Nephron progenitor cell (in vitro differentiated cells): Measurements from ENCODE around the gene PRKCA.

ENCODE experiments used
- DNase-seq: peaks from one replicate; pipeline ENCODE4 v3.0.0; 2021
- H3K27ac Mint-ChIP-seq: 2 replicates; pipeline ENCODE4 v1.8.0; 2021; ENCODE audit warnings: mild to moderate bottlenecking, moderate library complexity, mixed read lengths
- H3K27me3 Mint-ChIP-seq: 2 replicates; pipeline ENCODE4 v1.8.0; 2021; ENCODE audit warnings: mild to moderate bottlenecking, low read depth, mixed read lengths; ENCODE audit not compliant: poor library complexity
- H3K36me3 Mint-ChIP-seq: 2 replicates; pipeline ENCODE4 v1.8.0; 2021; ENCODE audit warnings: low read depth, mixed read lengths
- H3K4me1 Mint-ChIP-seq: 2 replicates; pipeline ENCODE4 v1.8.0; 2021; ENCODE audit warnings: mixed read lengths
- H3K4me3 Mint-ChIP-seq: 2 replicates; pipeline ENCODE4 v1.8.0; 2021; ENCODE audit warnings: mild to moderate bottlenecking, moderate library complexity, mixed read lengths
- H3K9me3 Mint-ChIP-seq: 2 replicates; pipeline ENCODE4 v1.8.0; 2021; ENCODE audit warnings: mild to moderate bottlenecking, moderate library complexity, mixed read lengths
- TF ChIP-seq, protein P1 (sequence below): fragments of 200-600 bp; sonication (generic); IDR thresholded peaks from 2 replicates; pipeline ENCODE4 v1.5.0; 2021; ENCODE audit warnings: antibody characterized with exemption

PRKCA gene

DNA sequence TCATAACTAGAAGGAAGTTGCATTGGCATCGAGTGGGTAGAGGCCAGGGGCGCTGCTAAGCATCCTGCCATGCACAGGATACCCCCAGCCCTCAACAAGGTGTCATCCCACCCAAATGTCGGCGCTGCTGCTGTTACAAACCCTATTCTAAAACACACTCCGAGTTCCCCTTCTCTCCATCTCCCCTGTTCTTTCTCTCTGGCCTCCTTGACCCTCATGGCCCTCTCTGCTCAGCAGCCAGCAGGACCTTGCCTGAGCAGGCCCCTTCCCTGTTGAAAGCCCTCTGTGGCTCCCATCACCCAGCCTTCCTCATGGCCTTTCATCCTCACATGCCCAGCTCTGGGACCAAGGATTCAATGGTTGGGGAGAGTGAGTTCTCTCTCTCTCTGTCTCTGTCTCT is 510.2 kb downstream of the PRKCA start:
- Mint-ChIP-seq H3K27me3 (peaks cover 14% of the 10 kb centered on the region), H3K9me3 (peaks cover 10% of the 10 kb centered on the region)

DNA sequence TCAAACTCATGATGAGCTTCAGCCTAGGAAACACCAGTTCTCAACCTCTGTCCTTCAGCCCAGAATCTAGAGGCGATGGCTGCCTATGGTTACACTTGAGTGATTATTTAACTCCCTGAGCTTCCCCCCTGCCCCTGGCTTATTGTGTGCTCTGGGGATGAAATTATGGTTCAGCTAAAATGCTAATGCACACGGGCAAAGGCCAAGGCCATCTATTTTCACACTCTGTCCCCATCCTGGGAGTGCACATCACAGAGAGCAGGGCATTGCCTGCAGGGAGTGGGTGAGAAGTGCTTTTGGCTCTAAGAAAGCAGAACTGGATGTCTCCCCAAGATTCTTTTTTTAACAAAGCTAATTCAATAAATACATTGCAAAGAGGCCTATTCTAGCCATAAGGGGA is 510.9 kb downstream of the PRKCA start:
- TF ChIP-seq, protein P1, sequence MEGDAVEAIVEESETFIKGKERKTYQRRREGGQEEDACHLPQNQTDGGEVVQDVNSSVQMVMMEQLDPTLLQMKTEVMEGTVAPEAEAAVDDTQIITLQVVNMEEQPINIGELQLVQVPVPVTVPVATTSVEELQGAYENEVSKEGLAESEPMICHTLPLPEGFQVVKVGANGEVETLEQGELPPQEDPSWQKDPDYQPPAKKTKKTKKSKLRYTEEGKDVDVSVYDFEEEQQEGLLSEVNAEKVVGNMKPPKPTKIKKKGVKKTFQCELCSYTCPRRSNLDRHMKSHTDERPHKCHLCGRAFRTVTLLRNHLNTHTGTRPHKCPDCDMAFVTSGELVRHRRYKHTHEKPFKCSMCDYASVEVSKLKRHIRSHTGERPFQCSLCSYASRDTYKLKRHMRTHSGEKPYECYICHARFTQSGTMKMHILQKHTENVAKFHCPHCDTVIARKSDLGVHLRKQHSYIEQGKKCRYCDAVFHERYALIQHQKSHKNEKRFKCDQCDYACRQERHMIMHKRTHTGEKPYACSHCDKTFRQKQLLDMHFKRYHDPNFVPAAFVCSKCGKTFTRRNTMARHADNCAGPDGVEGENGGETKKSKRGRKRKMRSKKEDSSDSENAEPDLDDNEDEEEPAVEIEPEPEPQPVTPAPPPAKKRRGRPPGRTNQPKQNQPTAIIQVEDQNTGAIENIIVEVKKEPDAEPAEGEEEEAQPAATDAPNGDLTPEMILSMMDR, result no peak
- Mint-ChIP-seq H3K27ac (no peak overlapping the region), H3K4me1 (peaks cover 2% of the 10 kb centered on the region), H3K36me3 (no peaks in the 10 kb centered on the region), H3K4me3 (no peak overlapping the region), H3K9me3 (peaks cover 16% of the 10 kb centered on the region), H3K27me3 (peaks cover 14% of the 10 kb centered on the region)
- DNase-seq, result no peak

More for the DNA sequence above, 510.2 kb downstream of the PRKCA start:
- H3K4me3 Mint-ChIP-seq, result no peak overlapping the region
- H3K36me3 Mint-ChIP-seq, result no peaks in the 10 kb centered on the region
- peaks cover 9% of the 10 kb centered on the region for H3K4me1 Mint-ChIP-seq
- TF ChIP-seq, protein P1, result no peak
- no peak for DNase-seq
- H3K27ac Mint-ChIP-seq, result no peak overlapping the region

DNA sequence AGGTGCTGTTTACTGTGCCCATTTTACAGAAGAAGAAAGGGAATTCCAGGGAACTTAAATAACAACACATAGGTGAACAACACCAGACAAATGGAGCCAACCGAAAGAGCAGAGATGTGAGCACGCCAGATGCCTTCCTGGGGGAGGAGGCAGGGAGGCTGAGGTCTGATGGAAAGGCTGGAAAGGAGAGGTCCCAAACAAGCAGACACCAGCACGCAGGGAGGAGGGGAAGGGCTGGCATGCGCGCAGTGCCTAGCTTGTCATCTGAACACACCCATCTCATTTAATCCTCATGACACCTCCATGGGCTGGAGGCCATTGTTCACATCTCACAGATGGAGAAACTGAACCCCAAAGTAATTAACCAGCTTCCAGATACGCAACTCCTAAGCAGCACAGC is 511.6 kb downstream of the PRKCA start:
- Mint-ChIP-seq H3K36me3 (no peaks in the 10 kb centered on the region), H3K4me3 (no peak overlapping the region), H3K27ac (no peak overlapping the region), H3K27me3 (peaks cover 17% of the 10 kb centered on the region), H3K4me1 (no peaks in the 10 kb centered on the region), H3K9me3 (peaks cover 21% of the 10 kb centered on the region)
- no peak for DNase-seq
- TF ChIP-seq, protein P1, result no peak

DNA sequence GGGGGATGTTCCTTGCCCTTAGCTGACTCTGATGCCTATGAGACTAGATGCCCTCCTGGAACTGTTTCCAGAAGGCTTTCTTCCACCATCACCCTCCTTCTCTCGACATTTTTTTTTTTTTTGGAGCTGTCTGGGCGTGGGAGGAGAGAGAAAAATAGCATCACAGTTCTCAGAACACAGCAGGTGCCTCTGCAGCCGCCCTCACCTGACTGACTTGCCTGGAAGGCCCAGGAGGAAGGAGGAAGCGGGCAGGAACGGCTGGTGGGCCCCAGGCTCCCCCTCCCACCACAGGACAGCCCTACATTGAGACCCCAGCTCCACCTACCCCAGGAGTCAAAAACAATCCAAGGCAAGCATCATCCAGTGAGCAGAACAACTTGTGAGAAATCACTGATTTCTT is 512.2 kb downstream of the PRKCA start:
- H3K27me3 Mint-ChIP-seq, result peaks cover 21% of the 10 kb centered on the region
- H3K4me1 Mint-ChIP-seq, result no peaks in the 10 kb centered on the region
- H3K27ac Mint-ChIP-seq, result no peak overlapping the region
- H3K9me3 Mint-ChIP-seq, result peaks cover 26% of the 10 kb centered on the region
- no peak for DNase-seq
- no peak overlapping the region for H3K4me3 Mint-ChIP-seq
- no peaks in the 10 kb centered on the region for H3K36me3 Mint-ChIP-seq
- TF ChIP-seq, protein P1, result no peak

DNA sequence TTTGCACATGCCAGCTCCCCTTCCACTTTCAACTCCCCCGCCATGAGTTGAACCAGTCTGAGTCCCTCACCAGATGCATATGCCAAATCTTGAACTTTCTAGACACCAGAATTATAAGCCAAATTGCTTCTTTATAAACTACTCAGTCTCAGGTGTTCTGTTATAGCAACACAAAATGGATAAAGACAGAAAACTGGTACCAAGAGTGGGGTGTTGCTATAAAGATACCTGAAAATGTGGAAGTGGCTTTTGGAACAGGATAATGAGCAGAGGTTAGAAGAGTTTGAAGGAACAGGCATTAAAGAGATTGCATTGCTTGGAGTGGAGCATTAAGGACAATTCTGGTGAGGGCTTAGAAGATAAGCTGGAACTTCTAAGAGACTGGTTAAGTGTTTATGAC is 515.3 kb downstream of the PRKCA start:
- H3K27me3 Mint-ChIP-seq, result peaks cover 24% of the 10 kb centered on the region
- H3K4me1 Mint-ChIP-seq, result peaks cover 6% of the 10 kb centered on the region
- TF ChIP-seq, protein P1, result no peak
- peaks cover 26% of the 10 kb centered on the region for H3K9me3 Mint-ChIP-seq
- no peaks in the 10 kb centered on the region for H3K36me3 Mint-ChIP-seq
- DNase-seq, result no peak
- H3K27ac Mint-ChIP-seq, result no peak overlapping the region
- no peak overlapping the region for H3K4me3 Mint-ChIP-seq

DNA sequence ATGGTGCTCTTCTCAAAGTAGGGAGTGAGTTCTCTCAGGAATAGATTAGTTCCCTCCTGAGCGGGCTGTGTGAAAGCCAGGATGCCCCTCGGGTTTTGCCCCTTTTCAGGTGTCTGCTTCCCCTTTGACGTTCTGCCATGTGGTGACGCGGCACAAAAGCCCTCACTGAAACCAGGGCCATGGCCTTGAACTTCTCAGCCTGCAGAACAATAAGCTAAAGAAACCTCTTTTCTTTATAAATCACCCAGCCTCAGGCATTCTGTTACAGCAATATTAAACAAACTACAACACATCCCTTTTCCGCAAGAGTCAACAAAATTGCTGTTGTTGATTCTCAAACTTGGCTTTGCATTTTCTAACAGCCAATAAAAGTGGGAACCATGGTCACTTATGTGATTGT is 517.1 kb downstream of the PRKCA start:
- H3K27ac Mint-ChIP-seq, result no peak overlapping the region
- no peak for DNase-seq
- peaks cover 20% of the 10 kb centered on the region for H3K27me3 Mint-ChIP-seq
- no peaks in the 10 kb centered on the region for H3K36me3 Mint-ChIP-seq
- H3K4me3 Mint-ChIP-seq, result no peak overlapping the region
- peaks cover 6% of the 10 kb centered on the region for H3K4me1 Mint-ChIP-seq
- H3K9me3 Mint-ChIP-seq, result peaks cover 26% of the 10 kb centered on the region
- TF ChIP-seq, protein P1, result no peak
